ENCODE results near the gene CACNA1S. TPM values are rescaled to one million over a fixed set of nuclear protein-coding genes. Genes with fewer than 3 reads are reported as not detected.

The CACNA1S gene
- total and polyA plus RNA-seq, 2 of the 4 experiments (the other 2 are of a cell fraction): not detected

DNA sequence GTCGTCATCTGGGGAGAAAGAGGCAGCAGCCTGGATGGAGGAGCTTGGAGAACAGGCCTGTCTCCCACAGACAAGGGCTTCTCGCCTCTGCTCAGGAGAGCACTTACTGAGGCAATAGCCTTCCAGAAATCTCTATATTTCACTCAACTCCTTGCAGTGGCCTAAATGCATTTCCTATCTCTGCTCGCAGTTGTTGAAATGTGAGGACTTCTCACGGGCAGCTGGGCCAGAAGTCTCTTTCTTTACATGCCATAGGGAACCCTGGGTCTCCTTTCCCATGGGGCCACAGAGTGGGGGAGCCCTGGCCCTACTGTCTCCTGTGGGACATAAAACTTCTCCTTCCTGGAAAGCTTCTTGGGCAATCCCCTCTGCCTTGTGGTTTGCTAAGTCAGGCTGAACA lies 45.2 kb downstream of the CACNA1S start:
- POLR2A ChIA-PET (ENCODE audit: unreplicated experiment): no interaction called here
- CTCF ChIA-PET: interaction anchor here (1.9 kb wide), 1 partner anchor 24 kb away, joined by 4 read pairs; no protein-coding TSS in a partner anchor

More for the DNA sequence above, 45.2 kb downstream of the CACNA1S start:
- TF ChIP-seq POLR2A (IDR thresholded peaks at IDR 0.05; ENCODE audit: low read depth, low read length) (no peak), RAD21 (IDR thresholded peaks at IDR 0.05; ENCODE audit: low read length) (no peak), MXI1 (IDR thresholded peaks at IDR 0.05; ENCODE audit: borderline replicate concordance, low read depth, low read length) (no peak), SMC3 (IDR thresholded peaks at IDR 0.05; ENCODE audit: low read depth, low read length) (no peak), CEBPB (IDR thresholded peaks at IDR 0.05; ENCODE audit: low read depth, low read length) (no peak), RFX5 (IDR thresholded peaks at IDR 0.05; ENCODE audit: low read depth, low read length) (no peak), MAFK (IDR thresholded peaks at IDR 0.05; ENCODE audit: low read depth, low read length) (no peak)
- TF ChIP-seq, protein P1, sequence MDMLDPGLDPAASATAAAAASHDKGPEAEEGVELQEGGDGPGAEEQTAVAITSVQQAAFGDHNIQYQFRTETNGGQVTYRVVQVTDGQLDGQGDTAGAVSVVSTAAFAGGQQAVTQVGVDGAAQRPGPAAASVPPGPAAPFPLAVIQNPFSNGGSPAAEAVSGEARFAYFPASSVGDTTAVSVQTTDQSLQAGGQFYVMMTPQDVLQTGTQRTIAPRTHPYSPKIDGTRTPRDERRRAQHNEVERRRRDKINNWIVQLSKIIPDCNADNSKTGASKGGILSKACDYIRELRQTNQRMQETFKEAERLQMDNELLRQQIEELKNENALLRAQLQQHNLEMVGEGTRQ (IDR thresholded peaks at IDR 0.05; ENCODE audit: low read depth, low read length): no peak
- WGBS, 2 experiments (ENCODE audit: extremely low coverage in 2 of 2, insufficient read length in 1 of 2): no CpG with 5 or more reads among the region's 4 CpGs
- Histone ChIP-seq H3K23ac (ENCODE audit: low read depth, low read length) (no peak overlapping the region), H3K14ac (replicated peaks; ENCODE audit: low read depth, low read length) (no peak overlapping the region), H3K4me3 (ENCODE audit: insufficient read depth, low read depth, low read length) (no peak overlapping the region), H4K5ac (ENCODE audit: low read depth, low read length) (no peak overlapping the region), H2BK15ac (ENCODE audit: low read depth, low read length) (no peak overlapping the region), H2AK9ac (replicated peaks; ENCODE audit: low read depth, low read length, poor library complexity) (no peak overlapping the region), H3K56ac (ENCODE audit: extremely low read depth, insufficient read depth, low read length) (no peak overlapping the region), H3K27ac (ENCODE audit: insufficient read depth, low read length) (no peak overlapping the region), H2AK5ac (ENCODE audit: low read depth, low read length) (no peak overlapping the region), H2AFZ (replicated peaks; ENCODE audit: low read length, poor library complexity) (no peak overlapping the region), H3K4me1 (ENCODE audit: control insufficient read depth, insufficient read depth, low read length) (no peaks in the 10 kb centered on the region), H2BK120ac (ENCODE audit: low read depth, low read length) (no peak overlapping the region), H3K9ac (ENCODE audit: low read depth, low read length) (no peak overlapping the region), H3K79me1 (ENCODE audit: low read depth in 1 of 2, low read length in 2 of 2) (no peaks in the 10 kb centered on the region), H4K20me1 (ENCODE audit: insufficient read depth, low read length) (no peaks in the 10 kb centered on the region), H3K4ac (ENCODE audit: low read depth, low read length) (no peak overlapping the region), H2BK20ac (ENCODE audit: low read depth, low read length) (no peak overlapping the region), H2BK5ac (ENCODE audit: low read depth, low read length, poor library complexity, severe bottlenecking) (no peak overlapping the region), H3K36me3 (ENCODE audit: control insufficient read depth, insufficient read depth, low read length) (no peaks in the 10 kb centered on the region), H3K27me3 (ENCODE audit: control insufficient read depth, insufficient read depth, low read length) (peaks cover 68% of the 10 kb centered on the region), H3K18ac (ENCODE audit: low read depth, low read length) (no peak overlapping the region), H3K4me2 (ENCODE audit: low read depth, low read length) (no peak overlapping the region), H3K9me3 (ENCODE audit: control insufficient read depth, insufficient read depth, low read length) (no peaks in the 10 kb centered on the region), H3K9me1 (ENCODE audit: insufficient read depth, low read length) (no peaks in the 10 kb centered on the region), H4K91ac (ENCODE audit: insufficient read depth, low read depth, low read length) (no peak overlapping the region), H4K8ac (ENCODE audit: low read depth in 2 of 2, low read length in 2 of 2) (no peak overlapping the region)
- DNase-seq (no peak), ATAC-seq (ENCODE audit: low read depth) (no peak)
- dilution Hi-C loops (cut with HindIII; ENCODE audit: low sequenced_read_pairs, unreplicated experiment): no loop called here
- BruUV-seq (replicated peaks): no TSS peak
- in situ Hi-C loops (cut with MboI; ENCODE audit: low sequenced_read_pairs): no loop called here
- intact Hi-C loops (cut with micrococcal nuclease): no loop called here

Data from IMR-90 (cell line).